Nephron progenitor cell (in vitro differentiated cells): Measurements from ENCODE around the gene RTL5.

Source experiments
- DNase-seq: peaks from one replicate; pipeline ENCODE4 v3.0.0; 2021
- H3K27ac Mint-ChIP-seq: 2 replicates; pipeline ENCODE4 v1.8.0; 2021; ENCODE audit warnings: mild to moderate bottlenecking, moderate library complexity, mixed read lengths
- H3K27me3 Mint-ChIP-seq: 2 replicates; pipeline ENCODE4 v1.8.0; 2021; ENCODE audit warnings: mild to moderate bottlenecking, low read depth, mixed read lengths; ENCODE audit not compliant: poor library complexity
- H3K36me3 Mint-ChIP-seq: 2 replicates; pipeline ENCODE4 v1.8.0; 2021; ENCODE audit warnings: low read depth, mixed read lengths
- H3K4me1 Mint-ChIP-seq: 2 replicates; pipeline ENCODE4 v1.8.0; 2021; ENCODE audit warnings: mixed read lengths
- H3K4me3 Mint-ChIP-seq: 2 replicates; pipeline ENCODE4 v1.8.0; 2021; ENCODE audit warnings: mild to moderate bottlenecking, moderate library complexity, mixed read lengths
- H3K9me3 Mint-ChIP-seq: 2 replicates; pipeline ENCODE4 v1.8.0; 2021; ENCODE audit warnings: mild to moderate bottlenecking, moderate library complexity, mixed read lengths
- CTCF ChIP-seq: fragments of 200-600 bp; sonication (generic); IDR thresholded peaks from 2 replicates; pipeline ENCODE4 v1.5.0; 2021; ENCODE audit warnings: antibody characterized with exemption

RTL5 gene

GRCh38 chrX:72095370-72095769, 36.3 kb downstream of the RTL5 start:
- Mint-ChIP-seq H3K9me3 (peaks cover 51% of the 10 kb centered on the region), H3K36me3 (peaks cover 7% of the 10 kb centered on the region), H3K27ac (no peak overlapping the region), H3K27me3 (peaks cover 8% of the 10 kb centered on the region), H3K4me3 (no peak overlapping the region), H3K4me1 (no peaks in the 10 kb centered on the region)
- DNase-seq: no peak
- TF ChIP-seq CTCF: no peak

DNA sequence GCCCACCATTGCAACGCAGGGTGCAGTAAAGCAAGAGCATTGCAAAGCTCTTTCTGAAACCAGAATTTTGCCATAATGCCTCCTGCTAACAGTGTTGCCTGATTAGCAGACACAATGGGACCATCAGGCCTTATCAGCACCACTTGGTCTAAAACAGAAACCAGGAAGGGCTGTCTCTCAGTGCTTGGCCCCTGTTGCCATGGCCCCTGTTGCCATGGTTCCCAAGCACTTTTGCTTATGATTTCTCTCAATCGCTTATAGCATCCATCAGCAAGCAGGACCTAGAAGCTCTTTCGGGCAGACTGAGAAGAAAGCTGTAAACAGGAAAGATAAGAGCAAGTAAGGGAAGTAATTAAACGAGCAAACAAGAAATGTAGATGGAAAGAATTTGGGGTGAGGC, 36.8 kb downstream of the RTL5 start:
- DNase-seq: no peak
- Mint-ChIP-seq H3K27ac (no peak overlapping the region), H3K27me3 (peaks cover 6% of the 10 kb centered on the region), H3K9me3 (peaks cover 46% of the 10 kb centered on the region), H3K4me3 (no peak overlapping the region), H3K36me3 (peaks cover 7% of the 10 kb centered on the region), H3K4me1 (no peaks in the 10 kb centered on the region)
- no peak for TF ChIP-seq CTCF

- TF ChIP-seq CTCF: no peak
- H3K4me3 Mint-ChIP-seq: no peak overlapping the region
- DNase-seq: no peak
- no peak overlapping the region for H3K27ac Mint-ChIP-seq
- peaks cover 9% of the 10 kb centered on the region for H3K27me3 Mint-ChIP-seq
- H3K36me3 Mint-ChIP-seq: peaks cover 10% of the 10 kb centered on the region
- peaks cover 62% of the 10 kb centered on the region for H3K9me3 Mint-ChIP-seq
- peaks cover 5% of the 10 kb centered on the region for H3K4me1 Mint-ChIP-seq
These were observed 42.5 kb downstream of the RTL5 start for GRCh38 chrX:72089254-72089653.

DNA sequence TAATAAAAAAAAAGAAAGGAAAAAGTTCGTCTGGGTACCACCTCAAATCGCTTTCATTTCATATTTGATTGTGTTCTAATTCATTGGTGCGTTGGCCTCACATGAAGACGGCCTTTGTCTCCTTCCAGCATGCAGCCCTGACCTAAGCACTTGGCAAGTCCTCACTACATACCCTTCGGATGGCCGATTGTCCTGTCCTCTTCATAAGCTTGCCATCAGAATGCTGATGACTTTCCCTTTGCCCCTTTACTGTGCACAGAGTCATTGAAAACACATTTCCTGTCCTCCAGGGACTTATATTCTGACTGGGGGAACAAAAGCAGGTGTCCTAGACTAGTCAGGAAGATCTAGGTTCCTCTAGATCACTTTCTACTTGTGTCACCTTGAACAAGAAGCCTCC, 43.0 kb downstream of the RTL5 start:
- Mint-ChIP-seq H3K4me1 (peaks cover 9% of the 10 kb centered on the region), H3K27ac (no peak overlapping the region), H3K27me3 (peaks cover 9% of the 10 kb centered on the region), H3K9me3 (peaks cover 67% of the 10 kb centered on the region), H3K4me3 (no peak overlapping the region), H3K36me3 (peaks cover 10% of the 10 kb centered on the region)
- no peak for DNase-seq
- no peak for TF ChIP-seq CTCF

DNA sequence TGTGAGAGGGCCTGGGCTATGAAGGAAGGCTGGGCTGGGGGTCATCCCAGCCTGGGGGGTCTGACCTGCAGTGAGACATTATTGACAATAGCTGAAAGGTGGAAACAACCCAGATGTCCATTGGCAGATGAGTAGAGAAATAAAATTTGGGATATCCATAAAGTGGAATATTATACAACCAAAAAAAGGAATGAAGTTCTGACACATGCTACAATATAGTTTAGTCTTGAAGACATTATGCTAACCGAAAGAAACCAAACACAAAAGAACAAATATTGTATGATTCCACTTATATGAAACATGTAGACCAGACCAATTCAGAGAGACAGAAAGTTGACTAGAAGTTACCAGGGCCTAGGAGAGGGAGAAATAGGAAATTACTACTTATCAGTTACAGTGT, 44.7 kb downstream of the RTL5 start:
- no peak overlapping the region for H3K27ac Mint-ChIP-seq
- peaks cover 68% of the 10 kb centered on the region for H3K9me3 Mint-ChIP-seq
- H3K27me3 Mint-ChIP-seq: peaks cover 9% of the 10 kb centered on the region
- no peak overlapping the region for H3K4me3 Mint-ChIP-seq
- H3K36me3 Mint-ChIP-seq: peaks cover 7% of the 10 kb centered on the region
- no peak for TF ChIP-seq CTCF
- DNase-seq: no peak
- H3K4me1 Mint-ChIP-seq: peaks cover 21% of the 10 kb centered on the region

DNA sequence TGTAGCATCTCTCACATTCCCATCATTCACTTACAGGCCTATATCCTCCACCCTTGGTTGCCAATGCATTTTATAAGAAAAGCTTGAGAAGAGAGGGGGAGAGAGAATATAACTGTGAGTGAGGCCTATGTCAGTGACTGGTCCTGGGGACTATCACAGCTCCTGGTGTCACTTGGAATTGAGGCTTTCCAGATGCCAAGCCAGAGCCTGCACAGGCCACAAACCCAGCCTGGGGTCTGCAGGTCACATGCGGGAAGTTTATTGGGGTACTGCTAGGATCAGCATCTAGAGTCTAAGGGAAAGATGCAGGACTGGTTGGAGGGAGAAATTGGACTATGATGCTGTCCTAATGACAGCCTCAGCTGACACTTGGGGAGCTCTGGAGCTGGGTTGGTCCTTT, 47.6 kb downstream of the RTL5 start:
- Mint-ChIP-seq H3K4me1 (peaks cover 44% of the 10 kb centered on the region), H3K27me3 (peaks cover 7% of the 10 kb centered on the region), H3K36me3 (peaks cover 6% of the 10 kb centered on the region), H3K9me3 (peaks cover 84% of the 10 kb centered on the region), H3K27ac (no peak overlapping the region), H3K4me3 (no peak overlapping the region)
- TF ChIP-seq CTCF: no peak
- DNase-seq: no peak
